ENCODE measurements around the gene TMA16.

DNA sequence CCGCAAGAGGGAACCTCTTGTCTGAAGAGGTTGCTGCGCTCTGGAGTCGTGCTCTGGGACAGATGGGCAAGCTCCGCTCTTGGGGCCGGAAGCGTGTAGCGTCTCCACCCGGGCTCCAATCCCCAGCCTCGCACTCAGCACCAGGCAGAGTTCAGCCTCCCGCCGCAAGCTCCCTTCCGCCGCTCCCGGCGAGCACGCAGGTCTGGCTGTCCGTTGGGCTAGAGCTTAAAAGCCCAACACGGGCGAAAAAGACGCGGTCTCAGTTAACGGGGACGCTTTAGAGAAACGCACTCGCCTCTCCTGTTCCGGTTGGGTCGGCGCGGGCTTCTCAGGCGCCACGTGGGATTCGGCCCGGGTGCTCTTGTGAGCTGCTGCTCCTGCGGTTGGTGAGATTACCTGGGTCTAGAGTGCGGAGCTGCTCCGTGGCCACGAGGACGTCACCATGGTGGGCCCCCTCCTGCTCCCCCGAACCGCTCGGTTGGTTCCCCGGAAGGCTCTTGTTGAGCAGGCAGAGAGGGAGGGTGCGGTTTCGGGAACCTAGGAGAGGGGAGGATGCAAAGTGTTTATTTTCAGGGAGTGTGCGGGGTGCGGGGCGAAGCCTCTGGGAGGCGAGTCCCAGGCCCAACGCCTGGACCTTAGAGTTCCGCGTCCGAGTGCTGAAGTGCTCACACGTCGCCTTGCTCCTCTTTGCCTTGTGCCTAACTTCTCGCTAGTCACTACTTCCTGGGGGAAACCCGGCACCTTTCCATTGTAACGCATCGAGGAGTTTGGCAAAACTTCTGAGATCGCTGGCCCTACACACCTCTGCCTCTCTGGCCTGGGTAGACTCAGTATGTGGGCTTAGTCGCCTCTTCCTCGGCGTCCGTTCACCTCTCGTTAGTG is at the start of gene TMA16:
- no peak for TF ChIP-seq EZH2phosphoT487 (IDR thresholded peaks at IDR 0.05; ENCODE audit: borderline replicate concordance, low read length)
- TF ChIP-seq, protein P1, sequence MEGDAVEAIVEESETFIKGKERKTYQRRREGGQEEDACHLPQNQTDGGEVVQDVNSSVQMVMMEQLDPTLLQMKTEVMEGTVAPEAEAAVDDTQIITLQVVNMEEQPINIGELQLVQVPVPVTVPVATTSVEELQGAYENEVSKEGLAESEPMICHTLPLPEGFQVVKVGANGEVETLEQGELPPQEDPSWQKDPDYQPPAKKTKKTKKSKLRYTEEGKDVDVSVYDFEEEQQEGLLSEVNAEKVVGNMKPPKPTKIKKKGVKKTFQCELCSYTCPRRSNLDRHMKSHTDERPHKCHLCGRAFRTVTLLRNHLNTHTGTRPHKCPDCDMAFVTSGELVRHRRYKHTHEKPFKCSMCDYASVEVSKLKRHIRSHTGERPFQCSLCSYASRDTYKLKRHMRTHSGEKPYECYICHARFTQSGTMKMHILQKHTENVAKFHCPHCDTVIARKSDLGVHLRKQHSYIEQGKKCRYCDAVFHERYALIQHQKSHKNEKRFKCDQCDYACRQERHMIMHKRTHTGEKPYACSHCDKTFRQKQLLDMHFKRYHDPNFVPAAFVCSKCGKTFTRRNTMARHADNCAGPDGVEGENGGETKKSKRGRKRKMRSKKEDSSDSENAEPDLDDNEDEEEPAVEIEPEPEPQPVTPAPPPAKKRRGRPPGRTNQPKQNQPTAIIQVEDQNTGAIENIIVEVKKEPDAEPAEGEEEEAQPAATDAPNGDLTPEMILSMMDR (conservative IDR thresholded peaks at IDR 0.05; ENCODE audit: low read depth, low read length): no peak

Data from PC-3 (cell line).